HG03060 (cell line): ENCODE measurements around the gene ZNF414.

Source experiments
- ATAC-seq: cut with Tn5 transposase; IDR thresholded peaks from one replicate; pipeline ENCODE4 v1.9.1; 2021; ENCODE audit warnings: low read depth, moderate number of reproducible peaks; ENCODE audit not compliant: unreplicated experiment

The ZNF414 gene

DNA sequence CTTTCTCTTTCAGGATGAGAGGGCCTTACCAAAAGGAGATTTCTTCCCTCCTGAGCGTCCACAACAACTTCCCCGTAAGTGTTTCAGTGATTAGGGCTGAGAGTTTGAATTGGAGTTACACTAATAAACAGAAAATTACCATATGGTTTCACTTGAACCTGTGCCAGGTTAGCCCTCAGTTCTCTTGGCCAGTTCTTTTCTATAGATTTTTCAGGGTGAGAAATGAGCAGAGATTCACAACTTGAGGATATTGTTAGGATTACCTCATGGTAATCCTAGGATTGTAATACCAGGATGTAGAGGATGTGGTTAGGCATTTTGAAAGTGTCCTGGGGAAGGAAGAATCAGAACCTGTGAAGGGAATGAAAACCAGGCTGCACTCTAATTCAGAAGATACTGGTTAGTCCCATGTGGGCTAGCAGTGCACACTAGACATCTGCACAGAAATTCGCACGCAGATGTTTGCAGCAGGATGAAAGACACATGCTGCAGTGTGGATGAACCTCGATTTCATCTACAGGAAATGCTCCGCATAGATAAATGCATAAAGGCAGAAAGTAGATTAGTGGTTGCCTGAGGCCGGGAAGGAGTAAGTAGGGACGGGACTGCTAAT lies 45.1 kb downstream of the ZNF414 start:
- no peak for ATAC-seq

DNA sequence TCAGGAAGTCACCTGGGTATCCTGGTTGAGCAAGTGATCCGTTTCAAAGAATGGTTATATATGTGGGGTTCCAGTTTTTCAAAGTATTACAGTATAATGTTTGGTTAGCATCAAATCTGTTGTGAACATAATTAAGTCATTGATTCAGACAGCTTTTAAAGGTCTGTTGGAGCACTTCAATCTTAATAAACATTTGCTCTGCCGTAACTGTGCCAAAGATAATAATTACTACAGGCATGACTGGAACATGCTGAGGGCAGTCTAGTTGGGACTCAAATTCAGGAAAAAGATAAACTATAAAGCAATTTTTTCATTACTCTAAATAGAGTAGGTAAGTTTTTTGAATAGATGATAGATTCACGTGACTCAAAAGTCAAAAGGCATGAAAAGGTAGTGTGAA lies 45.8 kb downstream of the ZNF414 start:
- ATAC-seq, result no peak

DNA sequence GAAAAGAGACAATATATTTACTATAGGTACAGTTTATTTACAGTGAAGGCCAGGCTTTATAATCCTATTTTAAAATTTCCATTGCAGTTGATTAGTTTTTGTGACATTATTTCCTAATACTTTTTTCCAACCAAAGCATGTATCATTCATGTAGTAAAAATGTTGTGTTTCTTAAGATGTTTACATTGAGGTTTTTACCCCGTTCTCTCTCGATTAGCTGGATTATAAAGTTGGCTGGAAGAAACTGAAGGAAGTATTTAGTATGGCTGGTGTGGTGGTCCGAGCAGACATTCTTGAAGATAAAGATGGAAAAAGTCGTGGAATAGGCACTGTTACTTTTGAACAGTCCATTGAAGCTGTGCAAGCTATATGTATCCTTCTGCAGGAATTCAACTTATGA lies 47.9 kb downstream of the ZNF414 start:
- ATAC-seq, result no peak

DNA sequence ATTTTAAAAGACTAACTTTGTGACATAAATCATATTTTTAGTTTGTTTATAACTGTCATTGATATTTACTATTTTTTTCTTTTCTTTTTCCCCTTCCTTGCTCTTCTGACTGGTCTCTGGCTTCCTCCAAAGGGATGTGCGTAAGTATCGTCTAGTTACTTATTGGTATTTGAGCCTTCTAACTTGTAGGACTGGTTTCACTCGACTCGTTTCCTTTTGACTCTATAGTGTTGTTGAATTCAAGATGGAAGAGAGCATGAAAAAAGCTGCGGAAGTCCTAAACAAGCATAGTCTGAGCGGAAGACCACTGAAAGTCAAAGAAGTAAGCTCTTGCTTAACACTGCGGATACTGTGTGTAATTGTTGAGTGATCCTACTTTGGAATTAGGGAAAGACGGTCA lies 50.6 kb downstream of the ZNF414 start:
- ATAC-seq, result no peak

DNA sequence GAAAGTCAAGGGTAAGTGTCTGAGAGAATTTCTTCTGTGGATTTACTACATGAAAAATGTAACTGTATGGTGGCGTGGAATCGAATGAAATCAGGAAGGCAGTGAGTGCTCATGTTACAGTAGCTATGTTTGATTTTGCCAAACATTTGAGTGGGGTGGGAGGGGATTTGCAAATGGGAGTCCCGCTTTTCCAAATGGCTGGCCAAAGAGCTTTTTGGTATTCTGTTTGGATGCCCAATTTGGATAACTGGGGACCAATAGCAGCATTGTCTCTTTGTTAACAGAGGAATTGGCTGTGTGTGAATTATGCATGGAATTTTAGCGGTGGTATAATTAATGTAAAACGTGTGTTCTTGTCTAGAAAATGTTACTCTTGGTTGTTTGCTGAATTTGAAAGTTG lies 51.4 kb downstream of the ZNF414 start:
- ATAC-seq, result no peak

DNA sequence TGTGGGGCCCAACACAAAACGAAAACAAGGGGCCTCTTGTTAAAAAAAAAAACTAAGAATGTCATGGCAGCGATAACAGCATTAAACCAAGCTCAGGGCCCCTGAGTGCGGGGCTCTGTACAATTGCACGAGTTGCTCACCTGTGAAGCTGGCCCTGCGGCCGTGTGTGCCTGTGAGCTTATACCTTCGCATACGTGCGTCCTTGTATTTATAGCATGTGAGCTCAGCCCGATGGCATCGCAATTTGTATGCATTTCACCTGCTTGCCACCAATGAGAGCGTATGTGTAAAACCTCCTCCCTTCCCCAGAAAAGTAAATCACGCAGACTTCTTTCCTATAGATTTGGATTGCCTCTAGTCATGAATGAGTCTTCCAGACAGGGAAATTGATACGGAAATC lies 52.1 kb downstream of the ZNF414 start:
- ATAC-seq, result no peak

DNA sequence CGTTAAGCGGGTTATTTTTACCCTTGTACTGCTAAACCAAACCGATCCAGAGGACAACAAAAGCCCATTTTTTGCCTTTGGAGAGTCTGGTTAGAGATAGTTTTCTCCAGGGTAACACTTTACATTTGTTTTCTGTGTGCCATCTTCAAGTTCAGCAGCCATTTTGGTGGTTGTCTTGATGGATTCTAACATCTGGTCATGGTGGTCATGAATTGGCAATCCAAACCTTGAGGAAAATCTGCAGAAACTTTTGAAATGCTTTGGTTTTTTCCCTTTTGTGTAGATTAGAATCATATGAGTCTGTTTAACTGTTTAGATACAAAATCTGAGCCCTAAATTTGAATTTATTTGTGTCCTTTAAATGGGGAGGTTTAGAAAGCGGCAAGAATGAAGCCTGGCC lies 52.6 kb downstream of the ZNF414 start:
- ATAC-seq, result no peak

DNA sequence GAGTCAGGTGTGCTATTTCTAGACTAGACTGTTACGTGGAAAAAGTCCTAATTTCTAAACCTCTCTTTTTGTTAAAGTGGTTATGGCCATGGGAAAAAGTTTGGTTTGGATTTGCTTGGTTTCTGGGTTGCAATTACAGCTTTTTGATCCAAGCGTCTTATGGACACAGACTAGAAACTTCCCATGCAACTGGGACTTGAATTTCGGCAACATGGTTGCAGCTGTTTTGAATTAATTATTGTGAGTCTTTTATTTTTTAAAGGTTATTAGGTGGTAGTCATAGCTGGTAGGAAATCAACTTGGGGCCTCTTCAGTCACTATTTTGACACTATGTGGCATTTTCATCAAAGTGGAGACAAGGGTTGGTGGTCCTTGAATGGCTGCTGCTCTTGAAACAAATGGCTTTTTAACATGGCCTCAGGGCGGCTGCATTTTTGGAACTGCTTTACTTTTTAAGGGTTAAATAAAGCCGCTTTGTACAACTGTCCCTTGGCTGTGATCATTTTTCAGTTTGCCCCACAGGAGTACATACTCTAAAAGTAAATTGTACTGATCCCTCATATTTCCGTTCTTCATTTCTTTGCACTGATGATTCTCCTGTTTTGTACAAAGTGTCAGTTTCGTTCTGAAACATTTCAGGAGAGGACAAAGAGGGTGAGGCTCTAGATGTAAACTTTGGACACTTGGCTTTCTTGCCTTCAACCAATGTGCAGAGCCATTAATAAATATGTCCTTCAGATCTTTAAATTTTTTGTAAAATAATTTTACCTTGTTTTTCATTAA lies 53.3 kb downstream of the ZNF414 start:
- no peak for ATAC-seq
